HCEC 1CT (cell line): Measurements from ENCODE around the gene ZNF473.
"Not testable (repeated sequence)": the region's sequence is repeated elsewhere in the genome, so short reads cannot be mapped to it uniquely, and the experiment has no call there.

ENCODE experiments used
- DNase-seq: peaks from one replicate; pipeline ENCODE4 v3.0.0-alpha.2; 2017

ZNF473 gene

DNA sequence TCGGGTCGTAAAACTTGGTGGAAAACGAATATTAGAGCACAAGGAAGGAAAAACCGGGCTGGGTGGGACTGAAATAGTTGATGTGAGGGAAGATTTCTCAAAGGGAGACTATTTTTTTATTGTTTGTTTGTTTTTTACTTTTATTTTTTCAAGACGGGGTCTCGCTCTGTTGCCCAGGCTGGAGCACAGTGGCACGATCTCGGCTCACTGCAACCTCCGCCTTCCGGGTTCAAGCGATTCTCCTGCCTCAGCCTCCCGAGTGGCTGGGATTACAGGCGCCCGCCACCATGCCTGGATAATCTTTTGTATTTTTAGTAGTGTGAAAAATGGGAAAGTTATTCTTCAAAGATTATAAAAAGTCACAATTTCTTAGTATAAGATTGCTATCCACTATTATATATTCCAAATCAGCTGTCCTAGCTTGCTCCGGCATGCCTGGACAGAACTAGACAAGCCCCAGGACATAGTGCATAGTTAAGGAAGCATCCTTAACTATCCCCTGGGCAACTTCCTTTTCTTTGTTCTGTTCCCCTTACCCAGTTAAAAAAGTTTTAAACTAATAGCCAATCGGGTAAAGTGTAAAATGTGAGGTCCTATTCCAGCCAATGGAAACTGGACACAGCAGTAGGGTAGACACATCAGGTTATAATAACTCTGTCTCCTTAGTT is 25.6 kb downstream of the ZNF473 start:
- not testable (repeated sequence) for DNase-seq

DNA sequence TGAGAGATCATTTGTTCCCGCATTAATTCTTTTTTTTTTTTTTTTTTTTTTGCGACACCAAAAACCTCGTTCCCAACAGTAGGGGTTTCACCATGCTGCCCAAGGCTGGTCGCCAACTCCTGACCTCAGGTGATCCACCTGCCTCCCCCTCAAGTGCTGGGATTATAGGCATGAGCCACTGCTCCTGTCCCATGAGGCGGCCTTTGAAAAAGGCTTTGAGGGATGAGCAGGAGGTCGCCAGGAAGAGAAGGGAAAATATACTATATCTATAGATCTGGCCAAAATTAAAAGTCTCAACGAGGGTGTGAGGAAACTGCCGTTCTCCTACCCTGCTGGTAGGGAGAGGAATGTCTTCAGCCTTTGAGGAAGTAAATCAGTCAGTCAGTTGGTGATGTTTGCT is 26.2 kb downstream of the ZNF473 start:
- DNase-seq: no peak

DNA sequence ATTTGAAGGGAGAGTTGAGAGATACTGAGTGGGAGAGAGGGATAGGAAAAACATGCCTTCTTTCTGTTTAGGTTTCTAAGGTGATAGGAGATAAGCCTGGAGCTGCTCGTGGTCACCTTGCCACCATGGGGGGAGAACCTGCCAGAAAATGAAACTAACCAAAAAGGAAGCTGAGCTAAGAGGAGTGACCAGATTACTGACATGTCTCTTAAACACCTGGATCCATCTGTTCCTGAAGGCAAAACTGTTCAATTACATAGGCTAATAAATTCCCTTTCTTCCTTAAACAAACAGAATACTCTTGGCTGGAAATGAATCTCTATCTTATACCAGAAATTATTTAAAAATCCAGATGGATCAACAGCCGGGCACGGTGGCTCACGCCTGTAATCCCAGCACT is 27.3 kb downstream of the ZNF473 start:
- no peak for DNase-seq

DNA sequence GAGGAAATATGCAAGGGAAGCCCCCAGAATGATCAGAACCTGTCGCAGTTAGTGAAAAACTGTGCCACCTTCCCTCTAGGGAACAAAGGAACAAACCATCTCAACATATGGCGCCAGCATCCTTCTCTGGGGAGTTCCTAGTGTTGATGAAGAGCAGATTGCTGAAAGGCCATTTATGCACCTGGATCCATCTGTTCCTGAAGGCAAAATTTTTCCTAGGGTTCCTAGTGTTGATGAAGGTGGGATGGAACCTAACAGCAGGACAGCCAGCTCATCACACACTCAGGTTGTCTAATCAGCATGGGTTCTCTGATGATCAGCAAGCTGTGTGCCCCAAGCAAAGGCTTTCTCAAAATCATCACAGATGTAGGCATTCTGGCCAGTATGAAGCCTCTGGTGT is 32.6 kb downstream of the ZNF473 start:
- no peak for DNase-seq

DNA sequence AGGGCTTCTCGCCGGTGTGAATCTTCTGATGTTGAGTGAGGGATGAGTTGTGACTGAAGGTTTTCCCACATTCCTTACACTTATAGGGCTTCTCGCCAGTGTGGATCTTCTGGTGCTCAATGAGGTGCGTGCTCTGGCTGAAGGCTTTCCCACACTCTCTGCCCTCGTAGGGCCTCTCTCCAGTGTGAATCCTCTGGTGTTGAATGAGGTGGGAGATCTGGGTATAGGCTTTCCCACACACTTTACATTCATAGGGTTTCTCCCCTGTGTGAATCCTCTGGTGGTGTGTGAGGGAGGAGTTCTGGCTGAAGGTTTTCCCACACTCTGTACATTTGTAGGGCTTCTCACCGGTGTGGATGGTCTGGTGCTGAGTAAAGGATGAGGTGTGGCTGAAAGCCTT is 33.2 kb downstream of the ZNF473 start:
- DNase-seq: no peak

DNA sequence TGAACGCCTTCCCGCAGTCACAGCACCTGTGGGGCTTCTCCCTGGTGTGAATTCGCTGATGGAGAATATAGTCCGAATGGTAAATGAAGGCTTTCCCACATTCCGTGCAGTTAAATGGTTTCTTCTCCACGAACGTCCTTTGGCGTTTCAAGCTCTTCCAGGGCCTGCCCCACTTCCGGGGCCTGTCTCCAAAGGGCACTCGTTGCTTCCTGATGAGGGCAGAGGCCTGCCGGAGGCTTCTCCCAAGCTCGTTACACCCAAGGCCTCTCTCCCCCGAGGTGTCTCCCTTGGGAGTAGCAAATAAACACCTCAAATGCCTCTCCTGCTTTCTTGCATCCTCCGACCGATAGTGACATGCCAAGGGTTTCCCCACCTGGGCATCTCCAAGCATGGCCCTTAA is 34.3 kb downstream of the ZNF473 start:
- DNase-seq: no peak

DNA sequence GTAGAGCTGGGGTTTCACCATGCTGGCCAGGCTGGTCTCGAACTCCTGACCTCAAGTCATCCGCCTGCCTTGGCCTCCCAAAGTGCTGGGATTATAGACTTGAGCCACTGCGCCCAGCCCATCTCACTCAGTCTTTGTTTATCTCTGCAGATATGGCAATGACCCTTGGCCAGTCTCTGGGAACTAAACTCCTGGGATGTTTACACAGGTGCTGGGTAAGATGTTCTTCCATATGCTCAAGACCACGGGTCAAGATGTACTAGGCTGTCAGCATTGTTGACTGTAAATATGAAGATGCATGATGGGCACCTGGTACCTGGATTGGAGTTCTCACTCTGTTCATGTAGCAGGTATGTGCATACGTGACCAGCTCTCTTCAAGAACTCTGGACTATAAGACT is 35.8 kb downstream of the ZNF473 start:
- no peak for DNase-seq

DNA sequence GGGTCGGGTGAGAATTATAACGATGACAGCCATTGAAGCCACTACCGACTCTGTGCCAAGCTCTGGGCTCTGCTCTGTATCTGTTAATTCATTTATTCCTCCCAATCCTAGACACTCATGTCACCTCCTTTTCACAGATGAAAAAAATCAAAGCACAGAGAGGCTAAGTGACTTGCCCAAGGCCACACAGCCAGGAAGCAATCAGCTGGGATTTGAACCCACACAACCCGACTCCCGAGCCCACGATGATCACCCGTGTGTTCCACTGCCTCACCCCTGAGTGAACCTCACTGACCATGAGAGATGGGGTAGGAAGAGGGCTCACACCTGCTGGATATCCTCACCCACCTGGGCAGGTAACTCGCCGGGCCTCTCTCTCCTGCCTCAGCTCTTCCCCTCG is 40.1 kb downstream of the ZNF473 start:
- no peak for DNase-seq

DNA sequence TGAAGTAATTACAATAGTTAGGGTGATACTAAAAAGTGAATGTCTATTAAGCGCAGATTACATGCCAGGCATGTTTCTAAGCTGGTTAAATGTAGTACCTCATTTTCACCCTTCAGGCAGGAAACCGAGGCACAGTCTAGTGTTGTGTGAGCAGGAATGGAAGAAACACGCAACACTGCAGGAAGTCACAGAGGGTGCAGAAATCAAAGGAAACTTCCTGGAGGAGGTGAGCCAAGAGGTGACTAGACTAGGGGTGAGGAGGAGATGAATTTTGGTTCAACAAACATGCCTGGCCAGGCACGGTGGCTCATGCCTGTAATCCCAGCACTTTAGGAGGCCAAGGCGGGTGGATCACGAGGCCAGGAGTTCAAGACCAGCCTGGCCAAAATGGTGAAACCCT is 41.8 kb downstream of the ZNF473 start:
- DNase-seq: no peak

DNA sequence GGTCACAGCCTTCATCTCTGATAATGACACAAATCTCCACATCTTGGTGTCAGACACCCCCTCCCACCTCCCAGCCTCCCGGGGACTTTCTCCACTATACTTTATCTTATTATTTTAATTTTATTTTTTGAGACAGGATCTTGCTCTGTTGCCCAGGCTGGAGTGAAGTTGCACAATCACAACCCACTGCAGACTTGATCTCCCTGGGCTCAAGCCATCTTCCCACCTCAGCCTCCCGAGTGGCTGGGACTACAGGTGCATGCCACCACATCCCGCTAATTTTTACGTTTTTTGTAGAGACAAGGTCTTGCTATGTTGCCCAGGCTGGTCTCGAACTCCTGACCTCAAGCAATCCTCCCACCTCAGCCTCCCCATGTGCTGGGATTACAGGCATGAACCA is 42.6 kb downstream of the ZNF473 start:
- DNase-seq: not testable (repeated sequence)

DNA sequence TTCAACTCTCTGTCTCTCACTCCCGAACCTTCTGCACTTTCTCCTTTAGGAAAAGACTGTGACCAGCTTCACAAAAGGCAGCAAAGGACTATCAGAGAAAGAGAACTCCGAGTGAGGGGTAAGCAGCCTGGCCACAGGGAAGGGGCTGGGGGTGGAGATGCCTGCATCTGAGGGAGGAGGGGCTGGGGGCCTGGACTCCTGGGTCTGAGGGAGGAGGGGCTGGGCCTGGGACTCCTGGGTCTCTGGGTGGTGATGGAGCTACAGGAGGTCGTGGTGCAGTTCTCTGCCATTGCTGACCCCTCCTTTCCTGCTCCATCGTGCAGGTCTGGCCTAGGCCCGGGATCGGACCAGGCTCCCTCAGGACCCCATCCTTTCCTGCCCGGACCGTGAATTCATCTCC is 49.3 kb downstream of the ZNF473 start:
- not testable (repeated sequence) for DNase-seq

DNA sequence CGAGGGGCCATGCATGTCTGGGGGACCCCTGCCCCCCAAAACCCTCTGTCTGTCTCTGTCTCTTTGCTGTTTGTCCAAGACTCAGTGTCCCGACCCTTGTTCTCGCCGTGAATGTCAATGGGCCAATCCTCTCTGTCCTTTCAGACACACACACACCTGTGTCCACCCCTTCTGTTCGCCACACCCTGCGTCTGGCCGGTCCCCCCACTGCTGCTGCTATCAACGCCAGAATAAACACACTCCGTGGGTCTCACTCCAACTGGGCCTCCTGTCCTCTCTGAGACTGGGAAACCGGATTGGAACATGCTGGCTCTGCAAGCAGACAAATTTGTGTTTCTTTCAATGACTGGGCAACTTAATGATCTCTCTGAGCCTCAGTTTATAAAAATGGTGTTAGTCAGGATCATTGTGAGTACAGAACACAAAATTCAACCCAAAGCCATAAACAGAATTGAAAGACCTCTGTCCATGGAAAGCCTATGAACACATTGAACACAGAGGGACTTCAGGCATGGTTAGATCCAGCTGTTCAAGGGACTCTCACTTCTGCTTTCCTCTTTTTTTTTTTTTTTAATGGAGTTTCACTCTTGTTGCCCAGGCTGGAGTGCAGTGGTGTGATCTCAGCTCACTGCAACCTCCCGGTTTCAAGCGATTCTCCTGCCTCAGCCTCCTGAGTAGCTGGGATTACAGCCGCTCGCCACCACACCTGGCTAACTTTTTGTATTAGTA is 50.0 kb downstream of the ZNF473 start:
- DNase-seq: not testable (repeated sequence)

DNA sequence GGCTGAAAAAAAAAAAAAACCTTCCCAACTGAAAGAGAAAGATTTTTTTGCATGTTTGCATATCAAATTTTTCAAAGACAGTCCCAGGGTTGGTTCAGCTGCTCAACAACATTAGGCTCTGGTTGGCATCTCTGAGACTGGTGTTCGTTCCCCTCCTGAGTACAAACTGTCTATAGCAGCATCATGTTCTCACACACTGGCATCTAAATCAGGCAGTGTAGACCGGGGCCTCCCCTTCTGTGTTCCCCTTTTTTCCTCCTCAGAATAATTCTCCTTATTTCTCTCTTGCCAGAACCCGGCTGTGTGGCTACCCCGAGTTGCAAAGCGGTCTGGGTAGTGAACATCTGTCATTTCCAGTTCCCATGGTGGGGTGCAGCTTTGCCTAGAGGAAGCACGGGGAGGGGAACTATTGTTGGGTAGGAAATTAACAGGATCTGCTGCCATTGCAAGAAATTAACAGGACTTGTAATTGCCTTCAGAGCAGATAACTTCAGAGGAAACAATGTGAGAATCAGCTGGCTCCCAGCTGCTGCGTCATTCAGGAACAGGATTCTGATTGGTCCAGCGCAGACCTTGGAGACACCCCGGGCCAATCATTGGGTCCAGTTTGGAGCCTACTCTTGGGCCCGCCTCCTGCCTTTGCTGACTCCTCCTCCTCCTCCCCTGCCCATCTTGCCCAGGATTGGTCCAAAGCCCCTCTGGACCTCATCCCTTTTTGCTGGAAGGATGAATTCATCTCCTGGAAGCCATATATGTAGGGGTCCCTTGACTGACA is 51.0 kb downstream of the ZNF473 start:
- DNase-seq: not testable (repeated sequence)

DNA sequence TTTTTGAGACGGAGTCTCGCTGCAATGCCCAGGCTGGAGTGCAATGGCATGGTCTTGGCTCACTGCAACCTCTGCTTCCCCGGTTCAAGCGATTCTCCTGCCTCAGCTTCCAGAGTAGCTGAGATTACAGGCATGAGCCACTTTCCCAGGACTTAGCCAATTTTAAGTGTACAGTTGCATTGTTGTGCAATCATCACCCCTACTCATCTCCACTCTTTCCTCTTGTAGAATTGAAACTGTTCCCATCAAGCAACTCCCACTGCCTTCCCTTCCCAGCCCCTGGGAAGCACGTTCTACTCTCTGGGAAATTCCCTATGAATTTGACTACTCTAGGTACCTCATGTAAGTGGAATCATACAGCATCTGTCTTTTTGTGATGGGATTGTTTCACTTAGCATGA is 53.2 kb downstream of the ZNF473 start:
- not testable (repeated sequence) for DNase-seq

DNA sequence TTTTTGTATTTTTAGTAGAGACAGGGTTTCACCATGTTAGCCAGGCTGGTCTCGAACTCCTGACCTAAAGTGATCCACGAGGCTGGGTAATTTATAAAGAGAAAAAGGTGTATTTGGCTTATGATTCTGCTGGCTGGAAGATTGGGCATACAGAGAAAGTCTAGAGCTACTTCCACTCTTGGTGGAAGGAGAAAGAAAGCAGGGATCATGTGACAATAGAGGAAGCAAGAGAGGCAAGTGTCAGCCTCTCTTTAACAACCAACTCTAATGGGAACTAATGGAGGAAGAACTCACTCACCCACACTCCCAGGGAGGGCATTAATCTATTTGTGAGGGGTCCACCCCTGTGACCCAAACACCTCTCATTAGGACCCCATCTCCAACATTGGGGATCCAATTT is 58.6 kb downstream of the ZNF473 start:
- DNase-seq: not testable (repeated sequence)

DNA sequence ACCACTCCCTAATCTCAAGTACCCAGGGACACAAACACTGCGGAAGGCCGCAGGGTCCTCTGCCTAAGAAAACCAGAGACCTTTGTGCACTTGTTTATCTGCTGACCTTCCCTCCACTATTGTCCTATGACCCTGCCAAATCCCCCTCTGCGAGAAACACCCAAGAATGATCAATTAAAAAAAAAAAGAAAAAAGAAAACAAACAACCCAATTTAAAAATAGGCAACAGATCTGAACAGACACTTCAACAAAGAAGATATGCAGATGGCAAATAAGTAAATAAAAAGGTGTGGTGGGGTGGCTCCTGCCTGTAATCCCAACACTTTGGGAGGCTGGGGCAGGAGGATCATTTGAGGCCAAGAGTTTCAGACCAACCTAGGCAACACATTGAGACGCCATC is 61.3 kb downstream of the ZNF473 start:
- DNase-seq: not testable (repeated sequence)

DNA sequence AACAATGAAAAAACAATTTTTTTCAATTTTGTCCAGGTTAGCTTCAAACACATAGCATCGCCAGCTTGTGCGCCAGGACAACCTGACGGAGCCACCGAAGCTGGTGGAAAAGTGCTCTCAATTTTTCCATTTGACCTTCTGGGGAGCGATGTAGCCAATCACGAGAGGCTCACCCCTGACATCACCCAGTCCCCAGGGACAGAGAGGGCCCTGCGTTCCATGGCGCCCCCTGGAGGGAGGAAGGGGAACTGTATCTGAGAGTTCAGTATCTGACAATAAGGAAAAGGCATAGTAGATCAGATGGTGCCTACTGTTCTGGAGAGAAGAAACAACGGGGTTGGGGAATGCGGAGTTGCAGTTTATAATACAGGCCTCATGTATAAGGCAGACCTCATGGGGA is 64.9 kb downstream of the ZNF473 start:
- not testable (repeated sequence) for DNase-seq

DNA sequence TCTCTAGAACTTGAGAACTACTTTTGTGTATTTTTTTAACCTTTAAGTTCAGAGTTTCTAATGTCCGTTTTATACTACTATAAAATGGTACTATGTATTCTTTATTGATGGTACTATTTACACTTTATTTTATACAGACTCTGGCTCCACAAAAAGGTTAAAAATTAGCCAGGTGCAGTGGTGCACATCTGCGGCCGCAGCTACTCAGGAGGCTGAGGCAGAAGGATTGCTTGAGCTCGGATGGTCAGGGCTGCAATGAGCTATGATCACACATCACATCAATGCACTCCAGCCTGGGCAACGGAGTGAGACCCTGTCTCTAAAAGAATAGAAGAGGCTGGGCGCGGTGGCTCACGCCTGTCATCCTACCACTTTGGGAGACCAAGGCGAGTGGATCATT is 66.0 kb downstream of the ZNF473 start:
- not testable (repeated sequence) for DNase-seq

DNA sequence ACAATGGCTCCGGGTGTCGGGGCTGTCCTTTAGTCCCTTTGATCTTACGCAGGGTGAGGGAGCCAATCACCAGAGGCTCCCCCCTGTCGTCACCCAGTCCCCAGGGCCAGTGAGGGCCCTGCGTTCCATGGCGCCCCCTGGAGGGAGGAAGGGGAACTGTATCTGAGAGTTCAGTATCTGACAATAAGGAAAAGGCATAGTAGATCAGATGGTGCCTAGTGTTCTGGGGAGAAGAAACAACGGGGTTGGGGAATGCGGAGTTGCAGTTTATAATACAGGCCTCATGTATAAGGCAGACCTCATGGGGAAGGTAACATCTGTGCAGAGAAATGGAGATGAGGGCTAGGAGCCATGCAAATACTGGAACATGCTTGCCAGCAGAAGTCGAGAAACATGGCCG is 66.8 kb downstream of the ZNF473 start:
- DNase-seq: not testable (repeated sequence)

DNA sequence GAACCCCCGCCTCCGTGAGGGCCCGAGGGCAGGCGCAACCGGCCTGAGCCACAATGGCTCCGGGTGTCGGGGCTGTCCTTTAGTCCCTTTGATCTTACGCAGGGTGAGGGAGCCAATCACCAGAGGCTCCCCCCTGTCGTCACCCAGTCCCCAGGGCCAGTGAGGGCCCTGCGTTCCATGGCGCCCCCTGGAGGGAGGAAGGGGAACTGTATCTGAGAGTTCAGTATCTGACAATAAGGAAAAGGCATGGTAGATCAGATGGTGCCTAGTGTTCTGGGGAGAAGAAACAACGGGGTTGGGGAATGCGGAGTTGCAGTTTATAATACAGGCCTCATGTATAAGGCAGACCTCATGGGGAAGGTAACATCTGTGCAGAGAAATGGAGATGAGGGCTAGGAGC is 72.1 kb downstream of the ZNF473 start:
- DNase-seq: not testable (repeated sequence)

DNA sequence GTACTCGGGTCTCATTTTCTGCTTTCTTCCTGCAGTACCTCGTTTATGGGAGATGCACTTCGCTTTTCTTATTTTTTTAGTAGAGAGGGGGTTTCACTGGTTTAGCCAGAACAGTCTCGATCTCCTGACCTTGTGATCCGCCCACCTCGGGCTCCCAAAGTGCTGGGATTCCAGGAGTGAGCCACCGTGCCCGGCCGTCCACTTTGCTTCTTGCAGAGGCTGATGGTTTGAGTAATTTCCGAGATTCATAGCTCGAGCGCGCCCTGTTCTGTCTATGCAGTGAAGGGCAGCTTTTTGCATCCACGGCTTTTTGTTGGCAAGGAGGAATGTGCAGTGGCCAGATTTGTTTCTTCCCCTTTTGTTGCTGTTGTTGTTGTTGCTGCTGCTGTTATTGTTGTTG is 73.1 kb downstream of the ZNF473 start:
- not testable (repeated sequence) for DNase-seq

DNA sequence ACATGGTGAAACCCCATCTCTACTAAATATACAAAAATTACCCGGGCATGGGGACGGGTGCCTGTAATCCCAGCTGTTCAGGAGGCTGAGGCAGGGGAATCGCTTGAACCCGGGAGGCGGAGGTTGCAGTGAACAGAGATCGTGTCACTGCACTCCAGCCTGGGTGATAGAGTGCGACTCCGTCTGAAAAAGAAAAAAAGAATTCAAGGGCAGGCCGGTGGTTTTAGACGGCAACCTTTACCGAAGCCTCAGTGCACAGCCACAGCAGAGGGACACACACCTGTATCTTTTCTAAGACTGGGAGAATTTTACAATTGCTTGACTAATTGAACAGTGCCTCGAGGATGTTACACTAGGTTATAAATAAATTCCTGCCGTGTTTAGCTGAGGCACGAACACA is 73.9 kb downstream of the ZNF473 start:
- DNase-seq: not testable (repeated sequence)

DNA sequence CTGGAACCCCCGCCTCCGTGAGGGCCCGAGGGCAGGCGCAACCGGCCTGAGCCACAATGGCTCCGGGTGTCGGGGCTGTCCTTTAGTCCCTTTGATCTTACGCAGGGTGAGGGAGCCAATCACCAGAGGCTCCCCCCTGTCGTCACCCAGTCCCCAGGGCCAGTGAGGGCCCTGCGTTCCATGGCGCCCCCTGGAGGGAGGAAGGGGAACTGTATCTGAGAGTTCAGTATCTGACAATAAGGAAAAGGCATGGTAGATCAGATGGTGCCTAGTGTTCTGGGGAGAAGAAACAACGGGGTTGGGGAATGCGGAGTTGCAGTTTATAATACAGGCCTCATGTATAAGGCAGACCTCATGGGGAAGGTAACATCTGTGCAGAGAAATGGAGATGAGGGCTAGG is 75.1 kb downstream of the ZNF473 start:
- DNase-seq: not testable (repeated sequence)
